ENCODE measurements around the gene GLRX.

GRCh38 chr5:95821110-95822021 is 1.2 kb downstream of the GLRX start:
- TF ChIP-seq ZNF572 (CRISPR knock-in tag; IDR thresholded peaks at IDR 0.05), result no peak
- TF ChIP-seq MXI1 (IDR thresholded peaks at IDR 0.05; ENCODE audit: borderline replicate concordance, low read depth, low read length), result no peak
- no peak for TF ChIP-seq RFX5 (IDR thresholded peaks at IDR 0.05; ENCODE audit: low read depth, low read length)
- TF ChIP-seq POLR2AphosphoS5 (IDR thresholded peaks at IDR 0.05; ENCODE audit: low read depth, low read length), result no peak
- no peak for TF ChIP-seq MYNN (CRISPR knock-in tag; IDR thresholded peaks at IDR 0.05; ENCODE audit: low read depth)

All from HepG2 (cell line).